Omental fat pad (tissue), 4 donors: ENCODE measurements around the gene GRM8. TPM values are rescaled to one million over a fixed set of nuclear protein-coding genes. Genes with fewer than 3 reads are reported as not detected.

Experiments
- ATAC-seq: fragments of 150-250 bp; one replicate; pipeline ENCODE4 v1.9.1; 2016; ENCODE audit warnings: mild to moderate bottlenecking, moderate library complexity; ENCODE audit not compliant: low FRiP score
- DNase-seq: peaks from one replicate; pipeline ENCODE4 v3.0.0-alpha.2; 2019; ENCODE audit warnings: low spot score
- CTCF ChIP-seq, 3 donors: fragments of 450-650 bp; IDR thresholded peaks; one replicate each; pipeline ENCODE4 v1.5.1; 2016 to 2017; ENCODE audit warnings: antibody characterized with exemption in 3 of 3, mild to moderate bottlenecking in 3 of 3, moderate library complexity in 2 of 3
- total RNA-seq, 4 donors: library from RNA; depleted of rRNA; stranded (reverse); fragments of >200 nt; gene quantifications; one replicate each; pipeline ENCODE4 v1.1.0, GENCODE V29; 2016

Gene GRM8
- total RNA-seq, 4 donors from 2014 or later = not detected

- no peak for TF ChIP-seq CTCF (IDR thresholded peaks at IDR 0.05)
- ATAC-seq = peak; percentile 12
- no peak for DNase-seq
Observed at GRCh38 chr7:127251465-127252376, 1.0 kb downstream of the GRM8 start.

GRCh38 chr7:127251036-127251464, 1.7 kb downstream of the GRM8 start:
- ATAC-seq (no peak), DNase-seq (no peak)
- TF ChIP-seq CTCF (IDR thresholded peaks at IDR 0.05) = no peak

DNA sequence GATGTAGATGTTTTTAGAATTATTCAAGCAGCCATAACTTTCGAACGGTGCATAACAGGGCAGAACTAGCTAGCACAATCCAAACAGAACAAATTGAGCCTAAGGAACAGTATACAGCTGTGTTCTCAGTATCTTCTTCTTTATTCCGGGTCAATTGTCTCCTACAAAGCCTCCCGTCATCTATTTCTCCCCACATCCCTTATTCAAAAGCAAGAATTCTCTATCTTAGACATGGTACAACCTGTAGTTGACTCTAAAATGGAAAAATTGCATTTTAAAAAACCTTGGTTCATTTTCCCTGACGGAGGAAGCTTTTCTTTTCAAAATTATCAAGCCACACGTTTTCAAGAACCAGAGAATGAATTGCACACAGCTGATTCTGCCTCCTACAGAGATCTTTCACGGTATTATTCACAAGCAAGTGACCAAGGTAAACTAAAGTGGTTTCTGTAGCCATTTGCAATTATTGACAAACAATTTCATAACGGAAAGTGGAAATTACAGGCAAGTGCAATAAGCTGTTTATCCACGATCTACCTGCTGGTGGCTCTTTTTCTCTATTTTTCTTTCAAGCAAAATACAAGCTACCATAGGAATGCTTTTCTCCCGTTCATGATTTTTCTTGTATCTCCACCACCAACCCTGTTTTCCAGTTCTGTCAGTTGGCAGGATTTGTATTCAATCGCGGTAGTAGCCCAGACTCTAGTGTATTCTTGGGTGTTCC, 2.3 kb downstream of the GRM8 start:
- ATAC-seq (no peak), DNase-seq (no peak)
- TF ChIP-seq CTCF (IDR thresholded peaks at IDR 0.05) = no peak

- DNase-seq (no peak), ATAC-seq (no peak)
- no peak for TF ChIP-seq CTCF (IDR thresholded peaks at IDR 0.05)
Observed at GRCh38 chr7:127245607-127246006, 7.1 kb downstream of the GRM8 start.

DNA sequence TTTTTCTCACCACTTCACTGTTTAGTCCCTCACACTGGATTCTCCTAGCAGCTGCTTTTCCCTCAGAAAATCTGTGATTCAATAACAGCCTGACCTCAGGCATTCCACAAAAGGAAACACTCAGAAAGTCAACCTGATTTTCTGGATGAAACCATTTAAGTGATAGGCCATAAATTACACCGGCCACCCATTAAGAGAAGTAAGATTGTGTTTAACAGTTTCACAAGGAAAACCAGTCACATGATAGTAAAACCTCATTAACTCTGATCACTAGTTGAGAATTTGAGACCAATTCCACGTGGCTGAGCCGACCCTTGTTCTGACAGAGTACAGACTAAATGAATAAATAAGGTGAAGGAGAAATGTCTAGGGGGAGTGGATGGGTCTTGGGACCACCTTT, 7.7 kb downstream of the GRM8 start:
- TF ChIP-seq CTCF (IDR thresholded peaks at IDR 0.05) = no peak
- DNase-seq = no peak
- ATAC-seq = no peak

DNA sequence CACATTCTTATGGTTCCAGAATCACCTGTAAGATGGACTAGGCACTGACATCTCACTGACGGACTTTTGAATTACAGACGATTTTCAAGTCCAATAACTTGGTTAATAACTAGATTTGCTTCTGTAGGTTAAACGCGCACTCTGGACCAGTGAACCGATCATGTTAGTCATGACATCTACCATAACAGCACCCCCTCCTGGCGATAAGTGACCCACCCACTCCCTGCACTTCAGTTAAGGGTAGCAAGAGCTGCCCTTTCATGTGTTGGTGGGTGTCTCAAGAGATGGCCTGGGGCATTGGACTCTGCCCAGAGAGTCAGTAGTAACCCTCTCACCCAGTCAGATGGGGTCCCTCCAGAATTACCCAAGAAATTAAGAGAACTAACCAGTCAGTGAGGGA, 12.9 kb downstream of the GRM8 start:
- ATAC-seq (no peak), DNase-seq (no peak)
- TF ChIP-seq CTCF (IDR thresholded peaks at IDR 0.05) = no peak
